Upper lobe of left lung (tissue), 6 donors: ENCODE results near the gene CHST13. TPM values are rescaled to one million over a fixed set of nuclear protein-coding genes. Genes with fewer than 3 reads are reported as not detected.

ENCODE experiments used
- ATAC-seq, 2 donors: fragments of 200-7000 bp; cut with Tn5 transposase; one replicate each; pipeline ENCODE4 v1.9.1; 2022; ENCODE audit warnings: mild to moderate bottlenecking in 2 of 2, moderate library complexity in 2 of 2; ENCODE audit not compliant: low FRiP score in 2 of 2
- DNase-seq, 2 donors: peaks; one replicate each; pipeline ENCODE4 v3.0.0-alpha.2; 2019 to 2020
- H3K27ac ChIP-seq, 4 donors: fragments of 200-600 bp; sonication (generic); one replicate each; pipeline ENCODE4 v1.5.1; 2016 to 2019
- H3K27me3 ChIP-seq, 4 donors: fragments of 200-600 bp; sonication (generic); one replicate each; pipeline ENCODE4 v1.5.1; 2017 to 2019
- H3K36me3 ChIP-seq, 4 donors: fragments of 200-600 bp; sonication (generic); one replicate each; pipeline ENCODE4 v1.5.1; 2016 to 2019
- H3K4me1 ChIP-seq, 4 donors: fragments of 200-600 bp; sonication (generic); one replicate each; pipeline ENCODE4 v1.5.1; 2018 to 2019
- H3K4me3 ChIP-seq, 4 donors: fragments of 200-600 bp; sonication (generic); one replicate each; pipeline ENCODE4 v1.5.1; 2017 to 2019; ENCODE audit warnings: mild to moderate bottlenecking in 2 of 4, moderate library complexity in 1 of 4
- H3K9me3 ChIP-seq, 4 donors: fragments of 200-600 bp; sonication (generic); one replicate each; pipeline ENCODE4 v1.5.1; 2018 to 2019
- EP300 ChIP-seq, 4 donors: sonication (generic); formaldehyde crosslinking; IDR thresholded peaks; one replicate each; pipeline ENCODE4 v1.5.1; 2017; ENCODE audit warnings: antibody characterized with exemption in 4 of 4, control low read depth in 2 of 4
- POLR2A ChIP-seq, 4 donors: fragments of 450-650 bp; IDR thresholded peaks; one replicate each; pipeline ENCODE4 v1.5.1; 2016 to 2017; ENCODE audit warnings: antibody characterized with exemption in 4 of 4, mild to moderate bottlenecking in 2 of 4
- POLR2AphosphoS5 ChIP-seq, 2 donors: sonication (generic); formaldehyde crosslinking; IDR thresholded peaks; one replicate each; pipeline ENCODE4 v1.5.1; 2017; ENCODE audit warnings: antibody characterized with exemption in 2 of 2
- WGBS, 2 donors: methylation state at CpG; one replicate each; pipeline ENCODE4 v1.1.5; 2017 to 2018; 5-methylcytosine and 5-hydroxymethylcytosine counted together
- total RNA-seq, 6 donors: library from RNA; depleted of rRNA in 4 of 6; stranded (reverse); fragments of >200 nt in 4 of 6; gene quantifications; one replicate each; pipeline versions ENCODE4 v1.1.0 to v1.2.1, GENCODE V29; 2016 to 2021
- TF ChIP-seq, protein P1 (sequence below), 6 experiments: fragments of 450-650 bp in 4 of 6; fragments of 200-600 bp in 2 of 6; sonication (generic) in 2 of 6; IDR thresholded peaks; one replicate each; pipeline ENCODE4 v1.5.1; 2016 to 2019; ENCODE audit warnings: antibody characterized with exemption in 6 of 6
- donor health status: DM: no; HTN: no; CAD: no; lungs with moderate emphysema.
- donor health status: DM: no; HTN: yes; CAD: no; lungs with severe emphysema.

CHST13 gene
- total RNA-seq, 6 donors from 2014 or later = 0.57 to 3.1 (median 2.0) TPM; not detected in 2

DNA sequence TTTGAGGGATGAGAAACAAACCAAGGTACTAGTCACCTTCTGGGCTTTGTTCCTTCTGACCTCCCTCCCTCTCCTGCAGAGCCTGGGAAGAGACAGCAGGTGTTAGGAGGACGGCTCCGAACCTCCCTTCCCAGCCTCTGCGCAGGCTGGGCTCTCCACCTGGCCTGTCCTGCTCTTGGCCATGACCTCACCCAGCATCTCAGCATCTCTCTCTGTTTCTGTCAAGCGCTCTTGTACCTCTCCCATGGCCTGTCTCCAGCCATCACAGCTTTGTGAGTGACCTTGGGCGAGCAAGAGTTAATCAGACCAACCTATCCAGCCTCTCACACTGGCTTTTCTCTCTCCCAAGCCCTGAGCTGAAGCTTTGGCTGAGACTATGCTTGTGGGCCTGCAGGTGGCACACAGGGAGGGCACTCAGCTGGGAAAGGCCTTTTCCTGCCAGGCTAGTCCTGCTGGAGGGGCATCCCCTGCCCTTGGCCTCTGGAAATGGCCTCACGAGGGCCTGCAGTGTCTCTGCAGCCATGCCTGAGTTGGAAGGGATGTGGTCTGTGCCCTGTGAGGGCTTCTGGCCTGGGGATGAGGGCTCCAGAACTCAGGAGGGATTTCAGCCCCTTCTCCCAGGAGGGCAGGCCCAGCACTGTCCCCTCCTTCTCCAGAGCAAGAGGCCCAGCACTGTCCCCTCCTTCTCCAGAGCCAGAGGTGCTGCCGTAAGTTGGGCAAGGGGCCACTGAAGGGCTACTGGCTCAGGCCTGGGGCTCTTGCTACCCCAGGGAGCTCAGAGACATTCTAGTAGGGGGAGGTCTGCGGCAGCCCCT lies 2.1 kb downstream of the CHST13 start:
- ATAC-seq (no peak), DNase-seq (no peak)
- no peaks in the 10 kb centered on the region for H3K36me3 ChIP-seq
- peaks cover 9 to 26% (median 17%) of the 10 kb centered on the region in 4 donors for H3K4me1 ChIP-seq
- no peak overlapping the region for H3K27ac ChIP-seq
- no peak for TF ChIP-seq EP300 (IDR thresholded peaks at IDR 0.05)
- TF ChIP-seq, protein P1, sequence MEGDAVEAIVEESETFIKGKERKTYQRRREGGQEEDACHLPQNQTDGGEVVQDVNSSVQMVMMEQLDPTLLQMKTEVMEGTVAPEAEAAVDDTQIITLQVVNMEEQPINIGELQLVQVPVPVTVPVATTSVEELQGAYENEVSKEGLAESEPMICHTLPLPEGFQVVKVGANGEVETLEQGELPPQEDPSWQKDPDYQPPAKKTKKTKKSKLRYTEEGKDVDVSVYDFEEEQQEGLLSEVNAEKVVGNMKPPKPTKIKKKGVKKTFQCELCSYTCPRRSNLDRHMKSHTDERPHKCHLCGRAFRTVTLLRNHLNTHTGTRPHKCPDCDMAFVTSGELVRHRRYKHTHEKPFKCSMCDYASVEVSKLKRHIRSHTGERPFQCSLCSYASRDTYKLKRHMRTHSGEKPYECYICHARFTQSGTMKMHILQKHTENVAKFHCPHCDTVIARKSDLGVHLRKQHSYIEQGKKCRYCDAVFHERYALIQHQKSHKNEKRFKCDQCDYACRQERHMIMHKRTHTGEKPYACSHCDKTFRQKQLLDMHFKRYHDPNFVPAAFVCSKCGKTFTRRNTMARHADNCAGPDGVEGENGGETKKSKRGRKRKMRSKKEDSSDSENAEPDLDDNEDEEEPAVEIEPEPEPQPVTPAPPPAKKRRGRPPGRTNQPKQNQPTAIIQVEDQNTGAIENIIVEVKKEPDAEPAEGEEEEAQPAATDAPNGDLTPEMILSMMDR (IDR thresholded peaks at IDR 0.05) = no peak
- TF ChIP-seq POLR2AphosphoS5 (IDR thresholded peaks at IDR 0.05) = no peak
- TF ChIP-seq POLR2A (IDR thresholded peaks at IDR 0.05) = no peak
- peaks cover 0 to 11% (median 3%) of the 10 kb centered on the region in 4 donors for H3K27me3 ChIP-seq
- 92 to 93% methylated on average over 6 to 8 of the region's 8 CpGs for WGBS, 2 donors
- H3K9me3 ChIP-seq = no peaks in the 10 kb centered on the region
- H3K4me3 ChIP-seq = no peak overlapping the region

DNA sequence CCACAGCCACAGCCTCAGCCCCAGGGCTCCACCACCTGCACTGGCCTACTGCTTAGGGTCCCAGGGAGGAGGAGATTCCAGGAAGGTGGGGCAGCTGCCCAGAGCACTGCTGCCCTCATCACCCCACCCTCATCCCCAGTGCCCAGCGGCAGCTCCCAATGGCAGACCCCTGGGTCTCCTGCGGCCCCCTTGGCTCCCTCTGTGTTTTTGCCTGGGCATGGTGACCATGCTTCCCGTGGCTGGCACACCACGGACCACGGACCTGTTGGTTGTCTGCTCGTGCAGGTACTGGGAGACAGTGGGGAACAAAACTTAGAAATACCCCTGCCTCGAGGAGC lies 2.7 kb downstream of the CHST13 start:
- 81% methylated on average over 7 of the region's 7 CpGs; no CpG with 5 or more reads in 1 of the 2 donors for WGBS, 2 donors
- ATAC-seq (no peak), DNase-seq (no peak)
- Histone ChIP-seq H3K27me3 (peaks cover 0 to 11% (median 3%) of the 10 kb centered on the region in 4 donors), H3K36me3 (no peaks in the 10 kb centered on the region), H3K4me3 (no peak overlapping the region), H3K4me1 (peaks cover 9 to 26% (median 17%) of the 10 kb centered on the region in 4 donors), H3K9me3 (no peaks in the 10 kb centered on the region), H3K27ac (no peak overlapping the region)
- TF ChIP-seq EP300 (IDR thresholded peaks at IDR 0.05) (no peak), POLR2AphosphoS5 (IDR thresholded peaks at IDR 0.05) (no peak), POLR2A (IDR thresholded peaks at IDR 0.05) (no peak)
- TF ChIP-seq, protein P1 (IDR thresholded peaks at IDR 0.05) = no peak

DNA sequence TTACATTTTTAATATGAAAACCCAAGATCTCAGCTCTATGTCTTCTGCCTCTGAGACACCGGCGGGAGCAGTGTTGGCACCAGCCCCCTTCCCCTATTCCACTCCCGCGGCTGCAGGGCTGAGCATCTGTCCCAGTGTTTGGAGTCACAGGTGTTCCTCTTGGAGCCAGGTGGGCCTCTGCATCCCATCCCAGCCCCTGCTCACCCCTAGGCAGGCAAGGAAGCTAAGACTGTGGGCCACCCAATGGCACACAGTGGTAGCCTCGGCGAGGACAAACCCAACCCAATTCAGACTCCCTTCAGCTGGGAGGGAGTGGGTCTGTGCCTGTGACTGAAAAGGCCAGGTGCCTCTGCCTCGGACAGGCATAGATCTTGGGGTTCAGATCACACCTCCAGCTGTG lies 3.1 kb downstream of the CHST13 start:
- no peak overlapping the region for H3K4me3 ChIP-seq
- H3K9me3 ChIP-seq = no peaks in the 10 kb centered on the region
- ATAC-seq (no peak), DNase-seq (no peak)
- H3K27me3 ChIP-seq = peaks cover 0 to 11% (median 3%) of the 10 kb centered on the region in 4 donors
- H3K36me3 ChIP-seq = no peaks in the 10 kb centered on the region
- H3K27ac ChIP-seq = no peak overlapping the region
- no peak for TF ChIP-seq POLR2A (IDR thresholded peaks at IDR 0.05)
- no peak for TF ChIP-seq EP300 (IDR thresholded peaks at IDR 0.05)
- TF ChIP-seq, protein P1 (IDR thresholded peaks at IDR 0.05) = no peak
- TF ChIP-seq POLR2AphosphoS5 (IDR thresholded peaks at IDR 0.05) = no peak
- 85% methylated on average over 6 to 7 of the region's 7 CpGs for WGBS, 2 donors
- H3K4me1 ChIP-seq = peaks cover 9 to 26% (median 17%) of the 10 kb centered on the region in 4 donors

DNA sequence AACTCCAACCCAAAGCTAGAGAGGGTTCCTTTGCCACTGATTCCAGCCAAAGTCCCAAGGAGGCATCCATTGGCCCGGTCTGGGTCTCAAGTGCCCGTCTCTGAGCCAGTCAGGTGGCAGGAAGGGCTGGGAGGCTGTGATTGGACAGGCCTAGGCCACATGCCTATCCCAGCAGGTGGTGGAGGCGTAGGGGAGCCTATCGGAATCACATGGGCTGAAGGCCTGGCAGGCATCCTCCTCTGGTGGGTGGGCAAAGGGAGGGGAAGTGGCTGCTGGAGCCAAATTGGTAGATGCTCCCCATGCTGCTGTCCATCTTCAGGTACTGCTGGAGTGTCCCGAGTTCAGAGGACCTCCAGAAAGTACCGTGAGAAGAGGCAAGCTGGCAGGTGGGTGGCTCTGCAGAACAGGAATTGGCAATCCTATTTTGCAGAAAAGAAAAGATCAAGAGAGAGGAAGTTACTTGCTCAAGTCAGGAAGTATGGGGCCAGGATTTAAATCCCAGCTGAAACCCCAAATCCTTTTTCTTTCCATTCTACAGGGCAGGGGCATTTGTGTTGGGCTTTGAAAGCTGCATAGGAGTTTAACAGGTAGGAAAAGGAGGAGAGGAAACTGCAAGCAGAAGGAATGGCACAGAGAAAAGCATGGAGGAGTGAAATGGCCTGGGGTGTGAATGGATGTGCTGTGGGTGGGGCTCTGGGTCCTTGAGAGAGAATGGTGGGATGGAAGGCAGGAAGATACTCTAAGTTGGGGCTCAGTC lies 3.7 kb downstream of the CHST13 start:
- Histone ChIP-seq H3K27ac (no peak overlapping the region), H3K4me1 (peaks cover 9 to 22% (median 17%) of the 10 kb centered on the region in 4 donors), H3K4me3 (no peak overlapping the region), H3K27me3 (peaks cover 0 to 11% (median 3%) of the 10 kb centered on the region in 4 donors), H3K36me3 (no peaks in the 10 kb centered on the region), H3K9me3 (no peaks in the 10 kb centered on the region)
- TF ChIP-seq POLR2A (IDR thresholded peaks at IDR 0.05) = no peak
- no peak for TF ChIP-seq POLR2AphosphoS5 (IDR thresholded peaks at IDR 0.05)
- no peak for TF ChIP-seq EP300 (IDR thresholded peaks at IDR 0.05)
- TF ChIP-seq, protein P1 (IDR thresholded peaks at IDR 0.05) = no peak
- ATAC-seq = no peak
- 64 to 80% methylated on average over 5 to 6 of the region's 6 CpGs for WGBS, 2 donors
- DNase-seq = no peak
